ELF-1 (cell line): ENCODE results near the gene DPRX.

ENCODE experiments used
- DNase-seq: peaks from one replicate; pipeline ENCODE4 v3.0.0-alpha.2; 2016; ENCODE audit warnings: low read depth, low spot score

The DPRX gene

GRCh38 chr19:53631949-53632407, at the start of gene DPRX:
TSS of gene DPRX (plus strand) at chr19:53631999. CDS start at chr19:53632107, 108 bp downstream.
- no peak for DNase-seq

GRCh38 chr19:53583181-53583580, 48.6 kb upstream of the DPRX start:
- DNase-seq: no peak

- DNase-seq: no peak
These were observed 45.5 kb upstream of the DPRX start for GRCh38 chr19:53586277-53586691.

GRCh38 chr19:53594811-53595509, 36.8 kb upstream of the DPRX start:
- DNase-seq: peak; percentile 77

GRCh38 chr19:53595510-53595867, 36.3 kb upstream of the DPRX start:
- DNase-seq: no peak

GRCh38 chr19:53596056-53596455, 35.7 kb upstream of the DPRX start:
- DNase-seq: peak; percentile 40

GRCh38 chr19:53597023-53597422, 34.8 kb upstream of the DPRX start:
- peak; percentile 68 for DNase-seq

- peak; percentile 36 for DNase-seq
These were observed 33.4 kb upstream of the DPRX start for GRCh38 chr19:53598361-53598760.

GRCh38 chr19:53600217-53600616, 31.6 kb upstream of the DPRX start:
- no peak for DNase-seq

GRCh38 chr19:53606031-53606430, 25.8 kb upstream of the DPRX start:
- DNase-seq: no peak

- no peak for DNase-seq
These were observed 23.4 kb upstream of the DPRX start for GRCh38 chr19:53608381-53608780.

- peak; percentile 94 for DNase-seq
These were observed 18.9 kb upstream of the DPRX start for GRCh38 chr19:53612762-53613526.

GRCh38 chr19:53621885-53622740, 9.7 kb upstream of the DPRX start:
- peak; percentile 52 for DNase-seq

GRCh38 chr19:53624771-53625545, 6.8 kb upstream of the DPRX start:
- peak; percentile 43 for DNase-seq

GRCh38 chr19:53626486-53626885, 5.3 kb upstream of the DPRX start:
- peak; percentile 40 for DNase-seq

- peak; percentile 41 for DNase-seq
These were observed 4.8 kb upstream of the DPRX start for GRCh38 chr19:53626976-53627375.

GRCh38 chr19:53634768-53635167, 3.0 kb downstream of the DPRX start:
- DNase-seq: no peak

- DNase-seq: no peak
These were observed 7.7 kb downstream of the DPRX start for GRCh38 chr19:53639471-53639870.

GRCh38 chr19:53642381-53643099, 10.7 kb downstream of the DPRX start:
- no peak for DNase-seq

- DNase-seq: no peak
These were observed 12.4 kb downstream of the DPRX start for GRCh38 chr19:53644061-53644816.
